Measurements from ENCODE around the gene GBA2. TPM values are rescaled to one million over a fixed set of nuclear protein-coding genes. Genes with fewer than 3 reads are reported as not detected.

Gene GBA2
- total and polyA plus RNA-seq, 2 experiments from 2014 or later = 32.1 to 80.1 TPM

- TF ChIP-seq, protein P1, sequence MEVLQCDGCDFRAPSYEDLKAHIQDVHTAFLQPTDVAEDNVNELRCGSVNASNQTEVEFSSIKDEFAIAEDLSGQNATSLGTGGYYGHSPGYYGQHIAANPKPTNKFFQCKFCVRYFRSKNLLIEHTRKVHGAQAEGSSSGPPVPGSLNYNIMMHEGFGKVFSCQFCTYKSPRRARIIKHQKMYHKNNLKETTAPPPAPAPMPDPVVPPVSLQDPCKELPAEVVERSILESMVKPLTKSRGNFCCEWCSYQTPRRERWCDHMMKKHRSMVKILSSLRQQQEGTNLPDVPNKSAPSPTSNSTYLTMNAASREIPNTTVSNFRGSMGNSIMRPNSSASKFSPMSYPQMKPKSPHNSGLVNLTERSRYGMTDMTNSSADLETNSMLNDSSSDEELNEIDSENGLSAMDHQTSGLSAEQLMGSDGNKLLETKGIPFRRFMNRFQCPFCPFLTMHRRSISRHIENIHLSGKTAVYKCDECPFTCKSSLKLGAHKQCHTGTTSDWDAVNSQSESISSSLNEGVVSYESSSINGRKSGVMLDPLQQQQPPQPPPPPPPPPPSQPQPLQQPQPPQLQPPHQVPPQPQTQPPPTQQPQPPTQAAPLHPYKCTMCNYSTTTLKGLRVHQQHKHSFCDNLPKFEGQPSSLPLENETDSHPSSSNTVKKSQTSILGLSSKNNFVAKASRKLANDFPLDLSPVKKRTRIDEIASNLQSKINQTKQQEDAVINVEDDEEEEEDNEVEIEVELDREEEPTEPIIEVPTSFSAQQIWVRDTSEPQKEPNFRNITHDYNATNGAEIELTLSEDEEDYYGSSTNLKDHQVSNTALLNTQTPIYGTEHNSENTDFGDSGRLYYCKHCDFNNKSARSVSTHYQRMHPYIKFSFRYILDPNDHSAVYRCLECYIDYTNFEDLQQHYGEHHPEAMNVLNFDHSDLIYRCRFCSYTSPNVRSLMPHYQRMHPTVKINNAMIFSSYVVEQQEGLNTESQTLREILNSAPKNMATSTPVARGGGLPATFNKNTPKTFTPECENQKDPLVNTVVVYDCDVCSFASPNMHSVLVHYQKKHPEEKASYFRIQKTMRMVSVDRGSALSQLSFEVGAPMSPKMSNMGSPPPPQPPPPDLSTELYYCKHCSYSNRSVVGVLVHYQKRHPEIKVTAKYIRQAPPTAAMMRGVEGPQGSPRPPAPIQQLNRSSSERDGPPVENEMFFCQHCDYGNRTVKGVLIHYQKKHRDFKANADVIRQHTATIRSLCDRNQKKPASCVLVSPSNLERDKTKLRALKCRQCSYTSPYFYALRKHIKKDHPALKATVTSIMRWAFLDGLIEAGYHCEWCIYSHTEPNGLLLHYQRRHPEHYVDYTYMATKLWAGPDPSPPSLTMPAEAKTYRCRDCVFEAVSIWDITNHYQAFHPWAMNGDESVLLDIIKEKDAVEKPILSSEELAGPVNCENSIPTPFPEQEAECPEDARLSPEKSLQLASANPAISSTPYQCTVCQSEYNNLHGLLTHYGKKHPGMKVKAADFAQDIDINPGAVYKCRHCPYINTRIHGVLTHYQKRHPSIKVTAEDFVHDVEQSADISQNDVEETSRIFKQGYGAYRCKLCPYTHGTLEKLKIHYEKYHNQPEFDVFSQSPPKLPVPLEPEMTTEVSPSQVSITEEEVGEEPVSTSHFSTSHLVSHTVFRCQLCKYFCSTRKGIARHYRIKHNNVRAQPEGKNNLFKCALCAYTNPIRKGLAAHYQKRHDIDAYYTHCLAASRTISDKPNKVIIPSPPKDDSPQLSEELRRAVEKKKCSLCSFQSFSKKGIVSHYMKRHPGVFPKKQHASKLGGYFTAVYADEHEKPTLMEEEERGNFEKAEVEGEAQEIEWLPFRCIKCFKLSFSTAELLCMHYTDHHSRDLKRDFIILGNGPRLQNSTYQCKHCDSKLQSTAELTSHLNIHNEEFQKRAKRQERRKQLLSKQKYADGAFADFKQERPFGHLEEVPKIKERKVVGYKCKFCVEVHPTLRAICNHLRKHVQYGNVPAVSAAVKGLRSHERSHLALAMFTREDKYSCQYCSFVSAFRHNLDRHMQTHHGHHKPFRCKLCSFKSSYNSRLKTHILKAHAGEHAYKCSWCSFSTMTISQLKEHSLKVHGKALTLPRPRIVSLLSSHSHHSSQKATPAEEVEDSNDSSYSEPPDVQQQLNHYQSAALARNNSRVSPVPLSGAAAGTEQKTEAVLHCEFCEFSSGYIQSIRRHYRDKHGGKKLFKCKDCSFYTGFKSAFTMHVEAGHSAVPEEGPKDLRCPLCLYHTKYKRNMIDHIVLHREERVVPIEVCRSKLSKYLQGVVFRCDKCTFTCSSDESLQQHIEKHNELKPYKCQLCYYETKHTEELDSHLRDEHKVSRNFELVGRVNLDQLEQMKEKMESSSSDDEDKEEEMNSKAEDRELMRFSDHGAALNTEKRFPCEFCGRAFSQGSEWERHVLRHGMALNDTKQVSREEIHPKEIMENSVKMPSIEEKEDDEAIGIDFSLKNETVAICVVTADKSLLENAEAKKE (CRISPR knock-in tag; IDR thresholded peaks at IDR 0.05) = no peak
- no peak for TF ChIP-seq EZH2 (IDR thresholded peaks at IDR 0.05; ENCODE audit: low read depth, unreplicated experiment)
- TF ChIP-seq, protein P2, sequence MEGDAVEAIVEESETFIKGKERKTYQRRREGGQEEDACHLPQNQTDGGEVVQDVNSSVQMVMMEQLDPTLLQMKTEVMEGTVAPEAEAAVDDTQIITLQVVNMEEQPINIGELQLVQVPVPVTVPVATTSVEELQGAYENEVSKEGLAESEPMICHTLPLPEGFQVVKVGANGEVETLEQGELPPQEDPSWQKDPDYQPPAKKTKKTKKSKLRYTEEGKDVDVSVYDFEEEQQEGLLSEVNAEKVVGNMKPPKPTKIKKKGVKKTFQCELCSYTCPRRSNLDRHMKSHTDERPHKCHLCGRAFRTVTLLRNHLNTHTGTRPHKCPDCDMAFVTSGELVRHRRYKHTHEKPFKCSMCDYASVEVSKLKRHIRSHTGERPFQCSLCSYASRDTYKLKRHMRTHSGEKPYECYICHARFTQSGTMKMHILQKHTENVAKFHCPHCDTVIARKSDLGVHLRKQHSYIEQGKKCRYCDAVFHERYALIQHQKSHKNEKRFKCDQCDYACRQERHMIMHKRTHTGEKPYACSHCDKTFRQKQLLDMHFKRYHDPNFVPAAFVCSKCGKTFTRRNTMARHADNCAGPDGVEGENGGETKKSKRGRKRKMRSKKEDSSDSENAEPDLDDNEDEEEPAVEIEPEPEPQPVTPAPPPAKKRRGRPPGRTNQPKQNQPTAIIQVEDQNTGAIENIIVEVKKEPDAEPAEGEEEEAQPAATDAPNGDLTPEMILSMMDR (conservative IDR thresholded peaks at IDR 0.05; ENCODE audit: low read depth in 2 of 2) = no peak
These were observed 22.5 kb upstream of the GBA2 start (continued) for GRCh38 chr9:35771534-35771933.

DNA sequence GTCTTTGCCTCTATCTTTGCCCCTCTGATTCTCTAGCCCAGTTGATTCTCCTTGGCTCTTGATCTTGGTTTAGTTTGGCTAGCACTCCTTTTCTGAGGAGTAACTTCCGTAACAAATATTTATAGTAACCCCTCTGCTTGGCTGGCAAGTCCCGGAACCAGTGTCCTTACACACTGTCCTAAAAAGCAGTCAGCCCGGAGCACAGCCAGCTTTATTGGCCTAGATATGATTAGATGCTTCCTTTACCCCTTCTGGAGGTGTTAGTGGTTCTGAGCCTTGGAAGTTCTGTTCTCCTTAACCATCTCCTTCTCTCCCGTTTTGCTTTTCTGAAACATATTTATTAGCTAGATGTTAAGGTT lies 22.0 kb upstream of the GBA2 start:
- Histone ChIP-seq H3K27me3 (ENCODE audit: insufficient read depth) (no peaks in the 10 kb centered on the region), H3K36me3 (ENCODE audit: insufficient read depth) (no peaks in the 10 kb centered on the region), H3K4me2 (no peak overlapping the region), H3K4me3 (no peak overlapping the region), H4K20me1 (replicated peaks; ENCODE audit: insufficient read depth) (peaks cover 3% of the 10 kb centered on the region; the same call in 1 of the 2 replicates), H3K9me2 (ENCODE audit: insufficient read depth) (no peaks in the 10 kb centered on the region), H3F3A (replicated peaks; ENCODE audit: low read depth) (0 out of 2 replicates have a peak, but pooled peaks cover 4% of the 10 kb centered on the region), H3K79me2 (replicated peaks; ENCODE audit: insufficient read depth) (peaks cover 7% of the 10 kb centered on the region; the same call in 1 of the 2 replicates), H2AFZ (no peak overlapping the region), H3K4me1 (ENCODE audit: insufficient read depth) (peaks cover 13% of the 10 kb centered on the region), H3K27ac (ENCODE audit: low read depth) (no peak overlapping the region)
- DNase-seq (ENCODE audit: low spot score) = no peak
- peaks cover 14% of the 10 kb centered on the region for H3K4me1 Mint-ChIP-seq
- no peak for TF ChIP-seq EZH2phosphoT487 (IDR thresholded peaks at IDR 0.05; ENCODE audit: unreplicated experiment)
- TF ChIP-seq, protein P3, sequence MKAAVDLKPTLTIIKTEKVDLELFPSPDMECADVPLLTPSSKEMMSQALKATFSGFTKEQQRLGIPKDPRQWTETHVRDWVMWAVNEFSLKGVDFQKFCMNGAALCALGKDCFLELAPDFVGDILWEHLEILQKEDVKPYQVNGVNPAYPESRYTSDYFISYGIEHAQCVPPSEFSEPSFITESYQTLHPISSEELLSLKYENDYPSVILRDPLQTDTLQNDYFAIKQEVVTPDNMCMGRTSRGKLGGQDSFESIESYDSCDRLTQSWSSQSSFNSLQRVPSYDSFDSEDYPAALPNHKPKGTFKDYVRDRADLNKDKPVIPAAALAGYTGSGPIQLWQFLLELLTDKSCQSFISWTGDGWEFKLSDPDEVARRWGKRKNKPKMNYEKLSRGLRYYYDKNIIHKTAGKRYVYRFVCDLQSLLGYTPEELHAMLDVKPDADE (IDR thresholded peaks at IDR 0.05) = no peak
- no peak for TF ChIP-seq STAT1 (IDR thresholded peaks at IDR 0.05; ENCODE audit: unreplicated experiment)
- TF ChIP-seq REST (IDR thresholded peaks at IDR 0.05; ENCODE audit: unreplicated experiment) = no peak
- H3K27me3 Mint-ChIP-seq (ENCODE audit: insufficient read depth, low read depth, poor library complexity) = no peaks in the 10 kb centered on the region
- no peak for ATAC-seq
- H3K27ac Mint-ChIP-seq = no peak overlapping the region
- H3K9me3 Mint-ChIP-seq = no peaks in the 10 kb centered on the region
- H3K4me3 Mint-ChIP-seq = no peak overlapping the region
- H3K36me3 Mint-ChIP-seq (ENCODE audit: low read depth) = no peaks in the 10 kb centered on the region

Data from GM23338 (cell line).